Natural killer cell (primary cell): ENCODE data around the gene ATF5. TPM values are rescaled to one million over a fixed set of nuclear protein-coding genes. Genes with fewer than 3 reads are reported as not detected.

ENCODE experiments used
- ATAC-seq, 3 donors: fragments of 150-1000 bp in 2 of 3; fragments of 200-7000 bp in 1 of 3; cut with Tn5 transposase; 1 replicate in 1 of 3; 2 replicates in 2 of 3; pipeline ENCODE4 v1.10.0; 2021; ENCODE audit warnings: mild to moderate bottlenecking in 2 of 3, moderate library complexity in 2 of 3
- DNase-seq, 2 donors: peaks; one replicate each; pipeline versions ENCODE4 v3.0.0 to v3.0.0-alpha.2; 2013 to 2021; ENCODE audit warnings: mixed read lengths in 1 of 2
- H3K27ac ChIP-seq: one replicate; pipeline ENCODE4 v1.5.1; 2013; ENCODE audit warnings: mild to moderate bottlenecking, low read length
- H3K27me3 ChIP-seq: one replicate; pipeline ENCODE4 v1.6.1; 2013; ENCODE audit warnings: low read length; ENCODE audit not compliant: control insufficient read depth, insufficient read depth
- H3K36me3 ChIP-seq: one replicate; pipeline ENCODE4 v1.6.1; 2013; ENCODE audit warnings: low read length; ENCODE audit not compliant: control insufficient read depth, insufficient read depth
- H3K4me1 ChIP-seq: one replicate; pipeline ENCODE4 v1.6.1; 2013; ENCODE audit warnings: low read length; ENCODE audit not compliant: control insufficient read depth, insufficient read depth
- H3K4me3 ChIP-seq: one replicate; pipeline ENCODE4 v1.5.1; 2013; ENCODE audit warnings: low read length
- H3K9me3 ChIP-seq: one replicate; pipeline ENCODE4 v1.6.1; 2013; ENCODE audit warnings: low read length; ENCODE audit not compliant: control insufficient read depth, insufficient read depth
- H3K27ac Mint-ChIP-seq, 2 donors: one replicate each; pipeline ENCODE4 v1.8.0; 2022; ENCODE audit warnings: mild to moderate bottlenecking in 2 of 2, mixed read lengths in 2 of 2, moderate library complexity in 1 of 2
- H3K27me3 Mint-ChIP-seq, 2 donors: one replicate each; pipeline ENCODE4 v1.8.0; 2022; ENCODE audit warnings: low read depth in 2 of 2, mixed read lengths in 2 of 2
- H3K36me3 Mint-ChIP-seq: one replicate; pipeline ENCODE4 v1.8.0; 2022; ENCODE audit warnings: mixed read lengths
- H3K4me1 Mint-ChIP-seq, 2 donors: one replicate each; pipeline ENCODE4 v1.8.0; 2022; ENCODE audit warnings: mixed read lengths in 2 of 2
- H3K4me3 Mint-ChIP-seq: one replicate; pipeline ENCODE4 v1.8.0; 2022; ENCODE audit warnings: mild to moderate bottlenecking, moderate library complexity, mixed read lengths
- H3K9me3 Mint-ChIP-seq, 2 donors: one replicate each; pipeline ENCODE4 v1.8.0; 2022; ENCODE audit warnings: mixed read lengths in 2 of 2
- CTCF ChIP-seq: fragments of 200-600 bp; IDR thresholded peaks from one replicate; pipeline ENCODE4 v1.8.0; 2022; ENCODE audit warnings: antibody characterized with exemption
- WGBS: methylation state at CpG from one replicate; pipeline ENCODE4 v1.1.7; 2013; ENCODE audit warnings: missing lambda C conversion rate; ENCODE audit not compliant: insufficient coverage; 5-methylcytosine and 5-hydroxymethylcytosine counted together
- intact Hi-C: fragments of 100-400 bp; cut with micrococcal nuclease; formaldehyde crosslinking; loops from one replicate; pipeline ENCODE4 v1.14.2; 2022
- total RNA-seq, 4 donors: library from RNA; stranded (reverse); fragments of 120-200 nt in 1 of 4; gene quantifications; one replicate each; pipeline versions ENCODE4 v1.2.3 to v1.2.4, GENCODE V29; 2013 to 2022

Gene ATF5
- total RNA-seq, 3 donors from 2014 or later (not counting 1 experiment from before 2014, with no cell fraction given): 11.7 to 15.4 (median 14.2) TPM

DNA sequence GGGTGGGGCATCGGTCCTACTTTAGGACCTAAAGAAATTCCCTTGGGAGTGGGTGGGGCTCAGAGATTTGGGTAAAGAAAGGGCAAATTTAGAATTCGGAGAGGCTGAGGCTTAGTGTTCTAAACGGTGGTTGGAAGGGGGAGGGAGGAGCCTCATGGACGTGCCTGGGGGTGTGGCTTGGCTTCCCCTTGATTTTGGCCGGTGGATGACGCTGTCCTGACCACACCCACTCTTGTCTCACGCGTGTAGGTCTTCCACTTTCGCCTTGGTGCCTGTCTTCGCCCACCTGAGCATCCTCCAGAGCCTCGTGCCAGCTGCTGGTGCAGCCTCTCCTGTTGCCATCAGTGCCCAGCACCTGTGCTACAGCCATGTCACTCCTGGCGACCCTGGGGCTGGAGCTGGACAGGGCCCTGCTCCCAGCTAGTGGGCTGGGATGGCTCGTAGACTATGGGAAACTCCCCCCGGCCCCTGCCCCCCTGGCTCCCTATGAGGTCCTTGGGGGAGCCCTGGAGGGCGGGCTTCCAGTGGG is 1.5 kb downstream of the ATF5 start:
- 83% methylated on average over 15 of the region's 15 CpGs for WGBS
- H3K36me3 ChIP-seq: peaks cover 11% of the 10 kb centered on the region
- peaks cover 61% of the 10 kb centered on the region for H3K4me1 ChIP-seq
- H3K9me3 ChIP-seq: no peaks in the 10 kb centered on the region
- Mint-ChIP-seq H3K36me3 (no peaks in the 10 kb centered on the region), H3K4me1 (peaks cover 61 to 68% of the 10 kb centered on the region in 2 donors), H3K4me3 (peak overlapping the region; percentile 99), H3K9me3 (peaks cover 0 to 5% of the 10 kb centered on the region in 2 donors), H3K27ac (peak overlapping the region; percentile 97), H3K27me3 (no peaks in the 10 kb centered on the region)
- no peak overlapping the region for H3K4me3 ChIP-seq
- ATAC-seq (no peak), DNase-seq (peak; percentile 26 to 46)
- no peaks in the 10 kb centered on the region for H3K27me3 ChIP-seq
- no peak for TF ChIP-seq CTCF
- no peak overlapping the region for H3K27ac ChIP-seq
- intact Hi-C loops: loop anchor here (5.0 to 10.0 kb wide), 2 partner anchors 97 to 154 kb away; partner anchors contain the start of genes VRK3 and ZNF473

DNA sequence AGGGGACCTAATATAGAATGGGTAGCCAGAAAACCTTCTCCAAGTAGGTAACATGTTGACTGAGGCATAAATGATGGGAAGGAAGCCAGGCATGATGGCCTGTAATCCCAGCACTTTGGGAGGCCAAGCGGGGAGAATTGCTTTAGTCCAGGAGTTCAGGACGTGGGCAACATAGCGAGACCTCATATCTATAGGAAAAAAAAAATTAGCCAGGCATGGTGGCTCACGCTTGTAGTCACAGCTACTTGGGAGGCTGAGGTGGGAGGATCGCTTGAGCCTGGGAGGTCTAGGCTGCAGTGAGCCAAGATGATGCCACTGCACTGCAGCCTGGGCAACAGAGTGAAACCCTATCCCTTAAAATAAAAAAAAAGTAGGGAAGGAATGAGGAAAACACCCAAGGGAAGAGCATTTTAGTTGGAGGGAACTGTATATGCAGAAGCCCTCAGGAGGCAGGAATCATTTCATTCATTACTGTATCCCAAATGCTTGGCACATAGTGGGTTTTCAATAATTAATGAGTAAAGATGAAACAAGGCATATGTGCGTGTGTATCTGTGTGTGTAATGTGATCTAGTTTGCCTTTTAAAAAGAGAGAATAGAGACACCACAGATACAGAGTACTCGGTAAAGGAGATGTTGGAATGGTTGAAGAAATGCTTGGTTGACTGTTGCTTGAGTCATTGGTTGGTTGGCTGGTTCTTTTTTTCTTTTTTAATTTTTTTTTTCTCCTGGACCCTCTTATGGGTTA is 2.5 kb downstream of the ATF5 start:
- H3K27ac ChIP-seq: no peak overlapping the region
- 96% methylated on average over 7 of the region's 7 CpGs for WGBS
- peak overlapping the region; percentile 97 for H3K27ac Mint-ChIP-seq

DNA sequence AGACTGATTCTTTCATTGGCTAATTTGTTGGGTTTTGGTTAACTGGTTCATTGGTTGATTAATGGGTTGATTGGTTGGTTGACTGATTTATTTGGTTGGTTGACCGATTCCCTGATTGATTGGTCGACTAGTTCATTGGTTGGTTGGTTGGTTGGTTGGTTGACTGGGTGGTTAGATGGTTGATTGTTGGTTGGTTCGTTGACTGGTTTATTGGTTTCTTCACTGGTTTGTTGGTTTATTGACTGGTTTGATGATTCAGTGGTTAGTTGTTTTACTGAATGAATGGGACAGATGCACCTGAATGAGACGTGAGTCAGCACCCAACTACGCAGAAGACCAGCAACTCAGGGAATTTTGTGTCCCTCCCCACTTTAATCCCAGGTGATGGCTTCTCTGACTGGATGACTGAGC is 3.0 kb downstream of the ATF5 start:
- WGBS: 78% methylated on average over 5 of the region's 5 CpGs

More for the DNA sequence above, 2.5 kb downstream of the ATF5 start:
- Histone ChIP-seq H3K4me1 (peaks cover 61% of the 10 kb centered on the region), H3K27me3 (no peaks in the 10 kb centered on the region), H3K4me3 (no peak overlapping the region), H3K9me3 (no peaks in the 10 kb centered on the region), H3K36me3 (peaks cover 10% of the 10 kb centered on the region)
- no peak for TF ChIP-seq CTCF
- peaks cover 61 to 68% of the 10 kb centered on the region in 2 donors for H3K4me1 Mint-ChIP-seq
- intact Hi-C loops: loop anchor here (5.0 to 10.0 kb wide), 2 partner anchors 96 to 153 kb away; partner anchors contain the start of genes VRK3 and ZNF473
- peaks cover 0 to 5% of the 10 kb centered on the region in 2 donors for H3K9me3 Mint-ChIP-seq
- no peak for ATAC-seq
- no peak for DNase-seq
- no peaks in the 10 kb centered on the region for H3K36me3 Mint-ChIP-seq
- H3K4me3 Mint-ChIP-seq: peak overlapping the region; percentile 66
- no peaks in the 10 kb centered on the region for H3K27me3 Mint-ChIP-seq

More for the DNA sequence above, 3.0 kb downstream of the ATF5 start:
- Mint-ChIP-seq H3K27me3 (no peaks in the 10 kb centered on the region), H3K4me3 (peak overlapping the region; percentile 66), H3K4me1 (peaks cover 61 to 68% of the 10 kb centered on the region in 2 donors), H3K9me3 (peaks cover 0 to 5% of the 10 kb centered on the region in 2 donors), H3K27ac (peak overlapping the region; percentile 10 to 65), H3K36me3 (no peaks in the 10 kb centered on the region)
- no peak for ATAC-seq
- H3K36me3 ChIP-seq: peaks cover 6% of the 10 kb centered on the region
- intact Hi-C loops: loop anchor here (5.0 to 10.0 kb wide), 2 partner anchors 95 to 153 kb away; partner anchors contain the start of genes VRK3 and ZNF473
- H3K9me3 ChIP-seq: no peaks in the 10 kb centered on the region
- H3K27ac ChIP-seq: no peak overlapping the region
- no peak overlapping the region for H3K4me3 ChIP-seq
- TF ChIP-seq CTCF: no peak
- no peak for DNase-seq
- peaks cover 61% of the 10 kb centered on the region for H3K4me1 ChIP-seq
- H3K27me3 ChIP-seq: no peaks in the 10 kb centered on the region
